PC-9 (cell line): ENCODE results near the gene DALRD3. TPM values are rescaled to one million over a fixed set of nuclear protein-coding genes. Genes with fewer than 3 reads are reported as not detected.

Experiments used
- Bru-seq: library from RNA; stranded (reverse); fragments of 400-500 nt; gene quantifications from one replicate; lab custom pipeline; 2021; lab: Mats Ljungman, UMichigan
- BruChase-seq, 2 experiments: library from RNA; stranded (reverse); fragments of 400-500 nt; gene quantifications; one replicate each; lab custom pipeline; 2021; lab: Mats Ljungman, UMichigan
- BruUV-seq: library from RNA; stranded (reverse); fragments of 400-500 nt; replicated peaks from 2 replicates; lab custom pipeline; 2021; lab: Mats Ljungman, UMichigan
- CTCF ChIA-PET: fragments of 300-600 bp; sonication (Branson Sonifier 250); formaldehyde crosslinking; loops from one replicate; lab custom pipeline; 2022; ENCODE audit warnings: antibody characterized with exemption; lab: Charles Lee
- POLR2A ChIA-PET: fragments of 300-600 bp; sonication (Branson Sonifier 250); formaldehyde crosslinking; loops from one replicate; lab custom pipeline; 2022; ENCODE audit warnings: antibody characterized with exemption; ENCODE audit not compliant: unreplicated experiment; lab: Charles Lee
- DNase-seq, 2 experiments: peaks; one replicate each; pipeline versions ENCODE4 v3.0.0 to v3.0.0-alpha.2; 2015 to 2022; ENCODE audit warnings: mixed read lengths in 1 of 2
- H2AFZ ChIP-seq: fragments of 200-600 bp; sonication (generic); 2 replicates; pipeline ENCODE4 v1.8.1; 2017; ENCODE audit warnings: antibody characterized with exemption
- H3F3A ChIP-seq: fragments of 200-600 bp; sonication (generic); 2 replicates; pipeline ENCODE4 v1.8.1; 2017; ENCODE audit warnings: antibody characterized with exemption, mild to moderate bottlenecking, low read depth; ENCODE audit not compliant: insufficient read depth
- H3K27ac ChIP-seq: fragments of 200-600 bp; sonication (generic); 2 replicates; pipeline ENCODE4 v1.6.1; 2016; ENCODE audit warnings: mixed run types
- H3K27me3 ChIP-seq: fragments of 200-600 bp; sonication (generic); 2 replicates; pipeline ENCODE4 v1.6.1; 2016; ENCODE audit warnings: low read depth, mixed run types; ENCODE audit not compliant: insufficient read depth
- H3K36me3 ChIP-seq: fragments of 200-600 bp; sonication (generic); 2 replicates; pipeline ENCODE4 v1.6.1; 2016; ENCODE audit warnings: low read depth, mixed run types
- H3K4me1 ChIP-seq: fragments of 200-600 bp; sonication (generic); replicated peaks from 2 replicates; pipeline ENCODE4 v1.6.1; 2016; ENCODE audit warnings: mixed run types; ENCODE audit not compliant: insufficient read depth
- H3K4me2 ChIP-seq: fragments of 200-600 bp; sonication (generic); 2 replicates; pipeline ENCODE4 v1.6.1; 2017; ENCODE audit warnings: mixed run types
- H3K4me3 ChIP-seq: fragments of 200-600 bp; sonication (generic); 2 replicates; pipeline ENCODE4 v1.6.1; 2016; ENCODE audit warnings: mixed run types
- H3K79me2 ChIP-seq: fragments of 200-600 bp; sonication (generic); 2 replicates; pipeline ENCODE4 v1.6.1; 2017; ENCODE audit warnings: low read depth, mixed run types
- H3K9me2 ChIP-seq: fragments of 200-600 bp; sonication (generic); 2 replicates; pipeline ENCODE4 v1.8.1; 2017; ENCODE audit warnings: mild to moderate bottlenecking; ENCODE audit not compliant: insufficient read depth
- H3K9me3 ChIP-seq: fragments of 200-600 bp; sonication (generic); 2 replicates; pipeline ENCODE4 v1.8.1; 2016; ENCODE audit warnings: low read depth; ENCODE audit not compliant: insufficient read depth
- H4K20me1 ChIP-seq: fragments of 200-600 bp; sonication (generic); 2 replicates; pipeline ENCODE4 v1.8.1; 2017; ENCODE audit not compliant: insufficient read depth
- EZH2 ChIP-seq: fragments of 200-600 bp; sonication (generic); IDR thresholded peaks from 2 replicates; pipeline ENCODE4 v1.8.0; 2017; ENCODE audit warnings: antibody characterized with exemption, low read depth
- intact Hi-C: fragments of 100-400 bp; cut with micrococcal nuclease; formaldehyde crosslinking; loops from one replicate; pipeline ENCODE4 v1.10.0; 2022; ENCODE audit not compliant: unreplicated experiment
- long read RNA-seq: library from polyadenylated mRNA; stranded (forward); transcript quantifications from one replicate; pipeline ENCODE4 v2.0.0, GENCODE V29; 2022
- total RNA-seq: library from RNA; stranded (reverse); gene quantifications from 2 replicates; pipeline ENCODE4 v1.2.3, GENCODE V29; 2021
- TF ChIP-seq, protein P1 (sequence below): fragments of 200-600 bp; sonication (generic); conservative IDR thresholded peaks from 2 replicates; pipeline ENCODE4 v1.6.1; 2017; ENCODE audit warnings: mixed run types, antibody characterized with exemption, mild to moderate bottlenecking, moderate library complexity

DALRD3 gene, protein sequence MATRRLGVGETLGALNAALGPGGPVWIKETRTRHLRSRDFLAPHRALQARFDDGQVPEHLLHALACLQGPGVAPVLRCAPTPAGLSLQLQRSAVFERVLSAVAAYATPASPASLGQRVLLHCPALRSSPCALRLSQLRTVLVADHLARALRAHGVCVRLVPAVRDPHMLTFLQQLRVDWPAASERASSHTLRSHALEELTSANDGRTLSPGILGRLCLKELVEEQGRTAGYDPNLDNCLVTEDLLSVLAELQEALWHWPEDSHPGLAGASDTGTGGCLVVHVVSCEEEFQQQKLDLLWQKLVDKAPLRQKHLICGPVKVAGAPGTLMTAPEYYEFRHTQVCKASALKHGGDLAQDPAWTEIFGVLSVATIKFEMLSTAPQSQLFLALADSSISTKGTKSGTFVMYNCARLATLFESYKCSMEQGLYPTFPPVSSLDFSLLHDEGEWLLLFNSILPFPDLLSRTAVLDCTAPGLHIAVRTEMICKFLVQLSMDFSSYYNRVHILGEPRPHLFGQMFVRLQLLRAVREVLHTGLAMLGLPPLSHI
- total RNA-seq (27.7 and 35.9 TPM in 2 replicates), Bru-seq, nascent RNA (percentile 57 among the genes with signal in this experiment), BruChase-seq, experiment 1, labeled RNA remaining after a 2-hour chase (percentile 52 among the genes with signal in this experiment), BruChase-seq, experiment 2, labeled RNA remaining after a 6-hour chase (percentile 69 among the genes with signal in this experiment)
- long read RNA-seq, transcript DALRD3-202 (12 exons, 1,739 nt) = major isoform, 9 of 37 reads
- long read RNA-seq, partial matches to known transcripts = 16 of 37 reads
- long read RNA-seq, other reads (novel, unspliced or antisense) = 11 of 37 reads

DNA sequence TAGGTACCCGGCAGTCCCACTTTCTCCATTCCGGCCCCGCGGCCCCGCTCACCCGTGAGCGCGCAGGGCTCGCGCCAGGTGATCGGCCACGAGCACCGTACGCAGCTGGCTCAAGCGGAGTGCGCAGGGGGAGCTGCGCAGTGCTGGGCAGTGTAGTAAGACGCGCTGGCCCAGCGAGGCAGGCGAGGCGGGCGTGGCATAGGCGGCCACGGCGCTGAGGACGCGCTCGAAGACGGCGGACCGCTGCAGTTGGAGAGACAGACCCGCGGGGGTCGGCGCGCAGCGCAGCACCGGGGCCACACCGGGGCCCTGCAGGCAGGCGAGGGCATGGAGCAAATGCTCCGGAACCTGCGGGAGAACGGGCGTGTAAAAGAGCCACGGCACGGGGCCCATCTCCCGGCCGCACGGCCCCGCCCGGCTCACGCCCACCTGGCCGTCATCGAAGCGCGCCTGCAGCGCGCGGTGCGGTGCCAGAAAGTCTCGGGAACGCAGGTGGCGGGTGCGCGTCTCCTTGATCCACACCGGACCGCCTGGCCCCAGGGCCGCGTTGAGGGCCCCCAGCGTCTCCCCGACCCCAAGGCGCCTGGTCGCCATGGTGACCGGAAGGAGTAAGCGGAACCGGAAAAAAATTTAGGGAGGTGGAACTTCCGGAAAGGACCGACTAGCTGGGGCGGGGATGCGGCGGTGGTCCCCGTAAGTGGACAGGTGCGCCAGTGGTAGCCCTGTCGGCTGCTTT is at the start of gene DALRD3:
TSS of gene DALRD3 (minus strand) at position 610 of the 736 bp plus-strand sequence. CDS start at position 594, 16 bp downstream.
- Histone ChIP-seq H3K36me3 (no peaks in the 10 kb centered on the region), H4K20me1 (no peaks in the 10 kb centered on the region; the same call in 1 of the 2 replicates), H3K4me2 (peak within 1 kb of the TSS; percentile 92), H3K9me2 (no peaks in the 10 kb centered on the region), H3K27ac (peak within 1 kb of the TSS; percentile 46), H3K4me1 (peaks cover 23% of the 10 kb centered on the region), H3F3A (peaks cover 42% of the 10 kb centered on the region), H3K9me3 (no peaks in the 10 kb centered on the region), H3K79me2 (peaks cover 33% of the 10 kb centered on the region), H3K4me3 (peak within 1 kb of the TSS; percentile 70), H2AFZ (peak within 1 kb of the TSS; percentile 80), H3K27me3 (no peaks in the 10 kb centered on the region)
- CTCF ChIA-PET = no interaction called here
- POLR2A ChIA-PET = interaction anchor here (0.6 to 1.4 kb wide), 4 partner anchors 11 to 468 kb away, joined by 3 to 6 read pairs (median 4); partner anchors contain the start of gene WDR6
- DNase-seq = peak; percentile 44 to 73
- intact Hi-C loops = no loop called here
- BruUV-seq = no TSS peak
- TF ChIP-seq, protein P1, sequence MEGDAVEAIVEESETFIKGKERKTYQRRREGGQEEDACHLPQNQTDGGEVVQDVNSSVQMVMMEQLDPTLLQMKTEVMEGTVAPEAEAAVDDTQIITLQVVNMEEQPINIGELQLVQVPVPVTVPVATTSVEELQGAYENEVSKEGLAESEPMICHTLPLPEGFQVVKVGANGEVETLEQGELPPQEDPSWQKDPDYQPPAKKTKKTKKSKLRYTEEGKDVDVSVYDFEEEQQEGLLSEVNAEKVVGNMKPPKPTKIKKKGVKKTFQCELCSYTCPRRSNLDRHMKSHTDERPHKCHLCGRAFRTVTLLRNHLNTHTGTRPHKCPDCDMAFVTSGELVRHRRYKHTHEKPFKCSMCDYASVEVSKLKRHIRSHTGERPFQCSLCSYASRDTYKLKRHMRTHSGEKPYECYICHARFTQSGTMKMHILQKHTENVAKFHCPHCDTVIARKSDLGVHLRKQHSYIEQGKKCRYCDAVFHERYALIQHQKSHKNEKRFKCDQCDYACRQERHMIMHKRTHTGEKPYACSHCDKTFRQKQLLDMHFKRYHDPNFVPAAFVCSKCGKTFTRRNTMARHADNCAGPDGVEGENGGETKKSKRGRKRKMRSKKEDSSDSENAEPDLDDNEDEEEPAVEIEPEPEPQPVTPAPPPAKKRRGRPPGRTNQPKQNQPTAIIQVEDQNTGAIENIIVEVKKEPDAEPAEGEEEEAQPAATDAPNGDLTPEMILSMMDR = no peak
- no peak for TF ChIP-seq EZH2

DNA sequence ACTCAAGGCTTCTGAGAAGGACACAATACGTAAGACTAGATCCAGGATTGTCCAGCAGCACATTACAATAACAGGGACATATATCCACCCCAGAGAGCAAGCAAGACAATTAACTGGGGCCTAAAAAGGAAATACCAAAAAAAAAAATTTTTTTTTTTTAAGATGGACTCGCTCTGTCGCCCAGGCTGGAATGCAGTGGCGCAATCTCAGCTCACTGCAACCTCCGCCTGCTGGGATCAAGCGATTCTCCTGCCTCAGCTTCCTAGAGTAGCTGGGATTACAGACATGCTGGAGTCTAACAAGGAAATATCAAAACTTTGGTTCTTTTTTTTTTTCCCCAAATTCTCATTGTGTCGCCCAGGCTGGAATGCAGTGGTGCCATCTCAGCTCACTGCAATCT is 39.6 kb upstream of the DALRD3 start:
- H3K27ac ChIP-seq = no peak overlapping the region
- no peaks in the 10 kb centered on the region for H3K9me3 ChIP-seq
- no peaks in the 10 kb centered on the region; the same call in 1 of the 2 replicates for H3K4me1 ChIP-seq
- H3K27me3 ChIP-seq = no peaks in the 10 kb centered on the region
- no TSS peak for BruUV-seq
- intact Hi-C loops = no loop called here
- 0 out of 2 replicates have a peak, but pooled peaks cover 8% of the 10 kb centered on the region for H4K20me1 ChIP-seq
- peaks cover 7% of the 10 kb centered on the region; the same call in 1 of the 2 replicates for H3K79me2 ChIP-seq
- no peak overlapping the region for H3K4me2 ChIP-seq
- H2AFZ ChIP-seq = no peak overlapping the region
- CTCF ChIA-PET = interaction anchor here (0.7 kb wide), 1 partner anchor 37 kb away, joined by 3 read pairs; no protein-coding TSS in a partner anchor
- POLR2A ChIA-PET = no interaction called here
- no peak for DNase-seq
- TF ChIP-seq EZH2 = no peak
- TF ChIP-seq, protein P1 = no peak
- 0 out of 2 replicates have a peak, but pooled peaks cover 4% of the 10 kb centered on the region for H3F3A ChIP-seq
- no peaks in the 10 kb centered on the region for H3K36me3 ChIP-seq
- H3K9me2 ChIP-seq = no peaks in the 10 kb centered on the region
- H3K4me3 ChIP-seq = no peak overlapping the region
